Neural progenitor cell (in vitro differentiated cells): ENCODE measurements around the gene EXOC6B. TPM values are rescaled to one million over a fixed set of nuclear protein-coding genes. Genes with fewer than 3 reads are reported as not detected.

Experiments
- DNase-seq: peaks from one replicate; pipeline ENCODE4 v3.0.0-alpha.2; 2016; ENCODE audit warnings: low spot score
- H2AFZ ChIP-seq: fragments of 200-600 bp; sonication (generic); replicated peaks from 2 replicates; pipeline ENCODE4 v1.6.1; 2016; ENCODE audit warnings: antibody characterized with exemption
- H3F3A ChIP-seq: fragments of 200-600 bp; sonication (generic); 2 replicates; pipeline ENCODE4 v1.6.1; 2016; ENCODE audit warnings: antibody characterized with exemption, low read depth
- H3K27ac ChIP-seq: fragments of 200-600 bp; sonication (generic); 2 replicates; pipeline ENCODE4 v1.5.1; 2016; ENCODE audit warnings: mild to moderate bottlenecking
- H3K27me3 ChIP-seq: fragments of 200-600 bp; sonication (generic); 2 replicates; pipeline ENCODE4 v1.6.1; 2016; ENCODE audit warnings: mild to moderate bottlenecking, moderate library complexity
- H3K36me3 ChIP-seq: fragments of 200-600 bp; sonication (generic); 2 replicates; pipeline ENCODE4 v1.5.1; 2016
- H3K4me1 ChIP-seq: fragments of 200-600 bp; sonication (generic); 2 replicates; pipeline ENCODE4 v1.6.1; 2016; ENCODE audit warnings: mixed run types
- H3K4me2 ChIP-seq: fragments of 200-600 bp; sonication (generic); 2 replicates; pipeline ENCODE4 v1.6.1; 2016
- H3K4me3 ChIP-seq: fragments of 200-600 bp; sonication (generic); 2 replicates; pipeline ENCODE4 v1.5.1; 2016
- H3K79me2 ChIP-seq: fragments of 200-600 bp; sonication (generic); 2 replicates; pipeline ENCODE4 v1.6.1; 2016; ENCODE audit warnings: low read depth
- H3K9ac ChIP-seq: fragments of 200-600 bp; sonication (generic); 2 replicates; pipeline ENCODE4 v1.6.1; 2016
- H3K9me3 ChIP-seq: fragments of 200-600 bp; sonication (generic); 2 replicates; pipeline ENCODE4 v1.5.1; 2016; ENCODE audit warnings: low read depth
- H4K20me1 ChIP-seq: fragments of 200-600 bp; sonication (generic); 2 replicates; pipeline ENCODE4 v1.6.1; 2016; ENCODE audit warnings: low read depth
- H3K27ac Mint-ChIP-seq: 3 replicates; pipeline ENCODE4 v1.8.0; 2021; ENCODE audit warnings: mixed read lengths
- H3K27me3 Mint-ChIP-seq: 2 replicates; pipeline ENCODE4 v1.8.0; 2022; ENCODE audit warnings: low read depth, mild to moderate bottlenecking, inconsistent platforms, moderate library complexity, mixed read lengths; ENCODE audit not compliant: insufficient read depth
- H3K36me3 Mint-ChIP-seq: 3 replicates; pipeline ENCODE4 v1.8.0; 2021; ENCODE audit warnings: mixed read lengths
- H3K4me1 Mint-ChIP-seq: 3 replicates; pipeline ENCODE4 v1.8.0; 2021; ENCODE audit warnings: mixed read lengths
- H3K4me3 Mint-ChIP-seq: 3 replicates; pipeline ENCODE4 v1.8.0; 2021; ENCODE audit warnings: mild to moderate bottlenecking, moderate library complexity, mixed read lengths
- H3K9me3 Mint-ChIP-seq: 3 replicates; pipeline ENCODE4 v1.8.0; 2020; ENCODE audit warnings: mixed read lengths
- CTCF ChIP-seq: fragments of 200-600 bp; sonication (generic); IDR thresholded peaks from 2 replicates; pipeline ENCODE4 v1.5.1; 2017; ENCODE audit warnings: antibody characterized with exemption, mild to moderate bottlenecking
- EZH2 ChIP-seq: fragments of 200-600 bp; sonication (generic); IDR thresholded peaks from 2 replicates; pipeline ENCODE4 v1.6.1; 2017; ENCODE audit warnings: antibody characterized with exemption, mild to moderate bottlenecking, moderate library complexity
- EZH2phosphoT487 ChIP-seq: fragments of 200-600 bp; sonication (generic); IDR thresholded peaks from 2 replicates; pipeline ENCODE4 v1.6.1; 2017; ENCODE audit warnings: antibody characterized with exemption
- total RNA-seq: library from RNA; depleted of rRNA; stranded (reverse); fragments of >200 nt; gene quantifications from 2 replicates; pipeline ENCODE4 v1.2.3, GENCODE V29; 2015; ENCODE audit warnings: low replicate concordance

Gene EXOC6B
- total RNA-seq, 1 donor from 2014 or later, result 41.2 TPM

GRCh38 chr2:72270556-72271275, 555.1 kb downstream of the EXOC6B start:
- H3K36me3 Mint-ChIP-seq, result peaks cover 2% of the 10 kb centered on the region
- TF ChIP-seq EZH2phosphoT487, result no peak
- no peak for TF ChIP-seq CTCF
- no peak for TF ChIP-seq EZH2
- H3K27ac Mint-ChIP-seq, result no peak overlapping the region
- Histone ChIP-seq H3K9me3 (no peaks in the 10 kb centered on the region), H3K27me3 (no peaks in the 10 kb centered on the region), H3K4me3 (no peak overlapping the region), H3K79me2 (no peaks in the 10 kb centered on the region), H3K27ac (no peak overlapping the region), H4K20me1 (peaks cover 6% of the 10 kb centered on the region), H3F3A (no peaks in the 10 kb centered on the region), H3K4me1 (peaks cover 7% of the 10 kb centered on the region), H2AFZ (no peak overlapping the region), H3K36me3 (no peaks in the 10 kb centered on the region), H3K4me2 (no peak overlapping the region), H3K9ac (no peak overlapping the region)
- no peaks in the 10 kb centered on the region for H3K4me1 Mint-ChIP-seq
- no peak overlapping the region for H3K4me3 Mint-ChIP-seq
- no peaks in the 10 kb centered on the region for H3K27me3 Mint-ChIP-seq
- no peaks in the 10 kb centered on the region for H3K9me3 Mint-ChIP-seq
- no peak for DNase-seq

GRCh38 chr2:72263776-72264060, 562.1 kb downstream of the EXOC6B start:
- peaks cover 2% of the 10 kb centered on the region for H3K36me3 Mint-ChIP-seq
- H3F3A ChIP-seq, result no peaks in the 10 kb centered on the region
- TF ChIP-seq EZH2 (no peak), CTCF (no peak), EZH2phosphoT487 (no peak)
- no peak overlapping the region for H3K4me3 ChIP-seq
- no peak overlapping the region for H3K4me2 ChIP-seq
- no peak overlapping the region for H3K4me3 Mint-ChIP-seq
- no peaks in the 10 kb centered on the region for H3K27me3 Mint-ChIP-seq
- H3K36me3 ChIP-seq, result no peaks in the 10 kb centered on the region
- H3K9ac ChIP-seq, result no peak overlapping the region
- no peaks in the 10 kb centered on the region for H3K4me1 ChIP-seq
- no peak overlapping the region for H2AFZ ChIP-seq
- H3K9me3 Mint-ChIP-seq, result no peaks in the 10 kb centered on the region
- H3K79me2 ChIP-seq, result no peaks in the 10 kb centered on the region
- no peaks in the 10 kb centered on the region for H3K9me3 ChIP-seq
- no peak overlapping the region for H3K27ac ChIP-seq
- DNase-seq, result no peak
- no peaks in the 10 kb centered on the region for H4K20me1 ChIP-seq
- no peak overlapping the region for H3K27ac Mint-ChIP-seq
- H3K27me3 ChIP-seq, result no peaks in the 10 kb centered on the region
- no peaks in the 10 kb centered on the region for H3K4me1 Mint-ChIP-seq

GRCh38 chr2:72263043-72263775, 562.6 kb downstream of the EXOC6B start:
- Histone ChIP-seq H4K20me1 (no peaks in the 10 kb centered on the region), H3K4me3 (no peak overlapping the region), H3K27ac (no peak overlapping the region), H3K27me3 (no peaks in the 10 kb centered on the region), H3K9me3 (no peaks in the 10 kb centered on the region), H3K36me3 (no peaks in the 10 kb centered on the region), H3F3A (no peaks in the 10 kb centered on the region), H2AFZ (no peak overlapping the region), H3K4me2 (no peak overlapping the region), H3K9ac (no peak overlapping the region), H3K4me1 (no peaks in the 10 kb centered on the region), H3K79me2 (no peaks in the 10 kb centered on the region)
- Mint-ChIP-seq H3K4me3 (no peak overlapping the region), H3K27me3 (no peaks in the 10 kb centered on the region), H3K4me1 (no peaks in the 10 kb centered on the region), H3K36me3 (peaks cover 2% of the 10 kb centered on the region), H3K9me3 (no peaks in the 10 kb centered on the region), H3K27ac (no peak overlapping the region)
- TF ChIP-seq CTCF (no peak), EZH2 (no peak), EZH2phosphoT487 (no peak)
- no peak for DNase-seq
